SK-N-SH treated with all-trans-retinoic acid at 6 μM for 48 hours (cell line): ENCODE results near the gene DDOST.

ENCODE experiments used
- GLIS3 ChIP-seq: fragments of 250-450 bp; sonication (Bioruptor Pico); IDR thresholded peaks from 2 replicates; pipeline ENCODE4 v1.5.0; 2020; ENCODE audit warnings: mild to moderate bottlenecking, moderate library complexity
- SNAI2 ChIP-seq: fragments of 250-450 bp; sonication (Bioruptor Pico); IDR thresholded peaks from 2 replicates; pipeline ENCODE4 v1.5.0; 2020; ENCODE audit warnings: mild to moderate bottlenecking, moderate library complexity
- TCF4 ChIP-seq: fragments of 250-450 bp; sonication (Bioruptor Pico); IDR thresholded peaks from 2 replicates; pipeline ENCODE4 v1.8.0; 2021; ENCODE audit warnings: mild to moderate bottlenecking, moderate library complexity, borderline replicate concordance
- TOX ChIP-seq: fragments of 250-450 bp; sonication (Bioruptor Pico); IDR thresholded peaks from 2 replicates; pipeline ENCODE4 v1.8.0; 2021; ENCODE audit warnings: mild to moderate bottlenecking, moderate library complexity, borderline replicate concordance
- ZC3H10 ChIP-seq: fragments of 250-450 bp; sonication (Bioruptor Pico); IDR thresholded peaks from 2 replicates; pipeline ENCODE4 v1.5.1; 2021; ENCODE audit warnings: mild to moderate bottlenecking, moderate library complexity
- ZFP3 ChIP-seq: fragments of 250-450 bp; sonication (Bioruptor Pico); IDR thresholded peaks from 2 replicates; pipeline ENCODE4 v1.5.0; 2020; ENCODE audit warnings: mild to moderate bottlenecking, moderate library complexity
- ZFP30 ChIP-seq: fragments of 450-650 bp; formaldehyde crosslinking; IDR thresholded peaks from 2 replicates; pipeline ENCODE4 v1.5.0; 2022; ENCODE audit warnings: mild to moderate bottlenecking, moderate library complexity
- ZNF8 ChIP-seq: fragments of 450-650 bp; formaldehyde crosslinking; IDR thresholded peaks from 2 replicates; pipeline ENCODE4 v1.5.0; 2020; ENCODE audit warnings: mild to moderate bottlenecking, moderate library complexity
- TF ChIP-seq, protein P1 (sequence below): fragments of 250-450 bp; sonication (Bioruptor Pico); IDR thresholded peaks from 2 replicates; pipeline ENCODE4 v1.8.0; 2020; ENCODE audit warnings: mild to moderate bottlenecking, moderate library complexity, borderline replicate concordance
- TF ChIP-seq, protein P2 (sequence below): fragments of 250-450 bp; sonication (Bioruptor Pico); IDR thresholded peaks from 2 replicates; pipeline ENCODE4 v1.5.1; 2020; ENCODE audit warnings: low read depth, mild to moderate bottlenecking, moderate library complexity

DNA sequence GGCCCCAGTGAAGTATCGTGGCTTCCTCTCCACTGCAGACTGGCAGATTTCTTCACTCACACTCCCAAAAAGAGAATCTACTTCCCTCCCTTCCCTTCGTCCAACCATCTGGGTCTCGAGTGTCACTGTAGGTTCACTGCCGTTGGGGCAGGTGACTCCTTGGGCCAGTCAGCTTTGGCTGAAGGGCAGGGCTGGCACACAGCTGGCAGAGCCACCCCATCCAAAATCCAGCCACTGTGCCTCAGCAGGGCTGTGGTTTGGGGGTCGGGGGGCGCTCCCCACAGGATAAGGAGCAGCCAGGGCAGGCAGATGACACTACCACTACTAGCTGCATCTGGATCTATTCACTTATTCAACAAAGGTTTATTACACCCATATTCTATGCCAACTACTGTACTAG, 18.1 kb downstream of the DDOST start:
- TF ChIP-seq ZC3H10 (CRISPR knock-in tag): no peak
- no peak for TF ChIP-seq TCF4 (CRISPR knock-in tag)
- TF ChIP-seq, protein P1, sequence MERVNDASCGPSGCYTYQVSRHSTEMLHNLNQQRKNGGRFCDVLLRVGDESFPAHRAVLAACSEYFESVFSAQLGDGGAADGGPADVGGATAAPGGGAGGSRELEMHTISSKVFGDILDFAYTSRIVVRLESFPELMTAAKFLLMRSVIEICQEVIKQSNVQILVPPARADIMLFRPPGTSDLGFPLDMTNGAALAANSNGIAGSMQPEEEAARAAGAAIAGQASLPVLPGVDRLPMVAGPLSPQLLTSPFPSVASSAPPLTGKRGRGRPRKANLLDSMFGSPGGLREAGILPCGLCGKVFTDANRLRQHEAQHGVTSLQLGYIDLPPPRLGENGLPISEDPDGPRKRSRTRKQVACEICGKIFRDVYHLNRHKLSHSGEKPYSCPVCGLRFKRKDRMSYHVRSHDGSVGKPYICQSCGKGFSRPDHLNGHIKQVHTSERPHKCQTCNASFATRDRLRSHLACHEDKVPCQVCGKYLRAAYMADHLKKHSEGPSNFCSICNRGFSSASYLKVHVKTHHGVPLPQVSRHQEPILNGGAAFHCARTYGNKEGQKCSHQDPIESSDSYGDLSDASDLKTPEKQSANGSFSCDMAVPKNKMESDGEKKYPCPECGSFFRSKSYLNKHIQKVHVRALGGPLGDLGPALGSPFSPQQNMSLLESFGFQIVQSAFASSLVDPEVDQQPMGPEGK (CRISPR knock-in tag): no peak
- TF ChIP-seq TOX (CRISPR knock-in tag): no peak
- TF ChIP-seq ZNF8 (CRISPR knock-in tag): no peak
- no peak for TF ChIP-seq SNAI2 (CRISPR knock-in tag)
- TF ChIP-seq, protein P2, sequence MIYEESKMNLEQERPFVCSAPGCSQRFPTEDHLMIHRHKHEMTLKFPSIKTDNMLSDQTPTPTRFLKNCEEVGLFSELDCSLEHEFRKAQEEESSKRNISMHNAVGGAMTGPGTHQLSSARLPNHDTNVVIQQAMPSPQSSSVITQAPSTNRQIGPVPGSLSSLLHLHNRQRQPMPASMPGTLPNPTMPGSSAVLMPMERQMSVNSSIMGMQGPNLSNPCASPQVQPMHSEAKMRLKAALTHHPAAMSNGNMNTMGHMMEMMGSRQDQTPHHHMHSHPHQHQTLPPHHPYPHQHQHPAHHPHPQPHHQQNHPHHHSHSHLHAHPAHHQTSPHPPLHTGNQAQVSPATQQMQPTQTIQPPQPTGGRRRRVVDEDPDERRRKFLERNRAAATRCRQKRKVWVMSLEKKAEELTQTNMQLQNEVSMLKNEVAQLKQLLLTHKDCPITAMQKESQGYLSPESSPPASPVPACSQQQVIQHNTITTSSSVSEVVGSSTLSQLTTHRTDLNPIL (CRISPR knock-in tag): no peak
- TF ChIP-seq GLIS3 (CRISPR knock-in tag): no peak
- no peak for TF ChIP-seq ZFP3
- no peak for TF ChIP-seq ZFP30 (CRISPR knock-in tag)
